22Rv1 (cell line): ENCODE results near the gene RERE.
"Not testable (repeated sequence)": the region's sequence is repeated elsewhere in the genome, so short reads cannot be mapped to it uniquely, and the experiment has no call there.

ENCODE experiments used
- ZFX ChIP-seq: fragments of 450-650 bp; IDR thresholded peaks from 2 replicates; pipeline ENCODE4 v1.6.1; 2017; ENCODE audit warnings: antibody characterized with exemption, borderline replicate concordance
- TF ChIP-seq, protein P1 (sequence below): fragments of 450-650 bp; IDR thresholded peaks from 2 replicates; pipeline ENCODE4 v1.5.1; 2017; ENCODE audit warnings: mild to moderate bottlenecking

DNA sequence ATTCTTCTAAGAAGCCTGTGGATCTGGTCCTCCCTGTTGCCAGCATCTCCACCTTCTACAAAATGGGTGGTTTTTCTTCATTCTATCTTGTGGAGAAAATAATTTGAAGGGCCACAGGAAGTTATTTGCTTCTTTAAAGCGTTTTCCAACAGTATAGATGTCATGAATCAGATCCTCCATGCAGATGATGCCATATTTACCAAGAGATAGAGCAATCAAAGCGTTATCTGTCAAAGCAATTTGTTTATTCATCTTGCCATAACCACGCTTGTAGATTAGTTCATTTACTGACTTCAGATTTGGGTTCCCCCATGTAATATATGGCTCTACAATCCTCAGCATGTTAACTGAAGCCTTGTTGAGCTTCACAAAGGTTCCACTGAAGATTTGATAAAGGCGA, 31.2 kb downstream of the RERE start:
- TF ChIP-seq, protein P1, sequence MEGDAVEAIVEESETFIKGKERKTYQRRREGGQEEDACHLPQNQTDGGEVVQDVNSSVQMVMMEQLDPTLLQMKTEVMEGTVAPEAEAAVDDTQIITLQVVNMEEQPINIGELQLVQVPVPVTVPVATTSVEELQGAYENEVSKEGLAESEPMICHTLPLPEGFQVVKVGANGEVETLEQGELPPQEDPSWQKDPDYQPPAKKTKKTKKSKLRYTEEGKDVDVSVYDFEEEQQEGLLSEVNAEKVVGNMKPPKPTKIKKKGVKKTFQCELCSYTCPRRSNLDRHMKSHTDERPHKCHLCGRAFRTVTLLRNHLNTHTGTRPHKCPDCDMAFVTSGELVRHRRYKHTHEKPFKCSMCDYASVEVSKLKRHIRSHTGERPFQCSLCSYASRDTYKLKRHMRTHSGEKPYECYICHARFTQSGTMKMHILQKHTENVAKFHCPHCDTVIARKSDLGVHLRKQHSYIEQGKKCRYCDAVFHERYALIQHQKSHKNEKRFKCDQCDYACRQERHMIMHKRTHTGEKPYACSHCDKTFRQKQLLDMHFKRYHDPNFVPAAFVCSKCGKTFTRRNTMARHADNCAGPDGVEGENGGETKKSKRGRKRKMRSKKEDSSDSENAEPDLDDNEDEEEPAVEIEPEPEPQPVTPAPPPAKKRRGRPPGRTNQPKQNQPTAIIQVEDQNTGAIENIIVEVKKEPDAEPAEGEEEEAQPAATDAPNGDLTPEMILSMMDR: not testable (repeated sequence)
- TF ChIP-seq ZFX: not testable (repeated sequence)
